HCT116 (cell line): ENCODE results near the gene NCOA1. TPM values are rescaled to one million over a fixed set of nuclear protein-coding genes. Genes with fewer than 3 reads are reported as not detected.

Experiments used
- ATAC-seq: fragments of 200-7000 bp; cut with Tn5 transposase; 2 replicates; pipeline ENCODE4 v1.9.1; 2020; ENCODE audit warnings: mild to moderate bottlenecking, moderate library complexity
- BruUV-seq: library from RNA; stranded (reverse); fragments of 400-500 nt; replicated peaks from 2 replicates; lab custom pipeline; 2021; lab: Mats Ljungman, UMichigan
- CTCF ChIA-PET: fragments of 300-600 bp; sonication (Branson Sonifier 250); formaldehyde crosslinking; loops from one replicate; lab custom pipeline; 2021; ENCODE audit warnings: antibody characterized with exemption; lab: Charles Lee
- POLR2A ChIA-PET: fragments of 300-600, 350-600 bp; sonication (Branson Sonifier 250); formaldehyde crosslinking; loops from one replicate; lab custom pipeline; 2021; ENCODE audit warnings: antibody characterized with exemption; lab: Charles Lee
- RAD21 ChIA-PET, 2 experiments: fragments of 300-600 bp; sonication (Branson Sonifier 250); formaldehyde crosslinking; loops; one replicate each; lab custom pipeline; 2023; ENCODE audit warnings: low total read pairs in 2 of 2; ENCODE audit not compliant: uncharacterized antibody in 2 of 2, unreplicated experiment in 2 of 2, low non-redundant PET in 1 of 2; lab: Charles Lee
- DNase-seq: peaks from one replicate; pipeline ENCODE4 v3.0.0-alpha.2; 2010; ENCODE audit warnings: low read depth, low spot score
- H2AFZ ChIP-seq: fragments of 200-600 bp; shearing (Covaris generic), sonication (generic); 2 replicates; pipeline ENCODE4 v1.6.1; 2017; ENCODE audit warnings: low read depth, mixed run types, mixed read lengths, antibody characterized with exemption, low read length; ENCODE audit not compliant: poor library complexity, severe bottlenecking
- H3K27ac ChIP-seq: 2 replicates; pipeline ENCODE4 v1.5.1; 2012; ENCODE audit warnings: low read depth, low read length
- H3K27me3 ChIP-seq: fragments of 200-600 bp; sonication (generic); 2 replicates; pipeline ENCODE4 v1.6.1; 2016; ENCODE audit warnings: mixed run types, low read length, mixed read lengths; ENCODE audit not compliant: insufficient read depth
- H3K36me3 ChIP-seq, 2 experiments: fragments of 200-500 bp in 1 of 2; fragments of 200-600 bp in 1 of 2; sonication (Bioruptor generic) in 1 of 2; sonication (generic) in 1 of 2; 2 replicates each; pipeline versions ENCODE4 v1.5.1 to v1.6.1; 2014 to 2016; ENCODE audit warnings: low read length in 2 of 2, inconsistent platforms in 1 of 2, mixed read lengths in 1 of 2, mixed run types in 1 of 2; ENCODE audit not compliant: insufficient read depth in 2 of 2, control insufficient read depth in 1 of 2
- H3K4me1 ChIP-seq, 2 experiments: fragments of 200-600 bp in 1 of 2; sonication (generic) in 1 of 2; 2 replicates each; pipeline versions ENCODE4 v1.5.1 to v1.6.1; 2012 to 2017; ENCODE audit warnings: low read length in 2 of 2, inconsistent platforms in 1 of 2, mild to moderate bottlenecking in 1 of 2, mixed read lengths in 1 of 2, mixed run types in 1 of 2, moderate library complexity in 1 of 2; ENCODE audit not compliant: insufficient read depth in 2 of 2, control insufficient read depth in 1 of 2
- H3K4me2 ChIP-seq: fragments of 200-600 bp; sonication (generic); 2 replicates; pipeline ENCODE4 v1.6.1; 2017; ENCODE audit warnings: mixed run types, low read length, mixed read lengths
- H3K4me3 ChIP-seq, 2 experiments: fragments of 200-600 bp in 1 of 2; sonication (generic) in 1 of 2; replicated peaks in 1 of 2; 2 replicates each; pipeline ENCODE4 v1.5.1; 2011 to 2016; ENCODE audit warnings: low read length in 2 of 2, control low read depth in 1 of 2, low read depth in 1 of 2, mild to moderate bottlenecking in 1 of 2, mixed read lengths in 1 of 2, mixed run types in 1 of 2
- H3K79me2 ChIP-seq: fragments of 200-600 bp; sonication (generic); 2 replicates; pipeline ENCODE4 v1.6.1; 2017; ENCODE audit warnings: mild to moderate bottlenecking, mixed run types, low read length, moderate library complexity, mixed read lengths; ENCODE audit not compliant: insufficient read depth
- H3K9ac ChIP-seq: fragments of 200-600 bp; sonication (generic); 2 replicates; pipeline ENCODE4 v1.6.1; 2016; ENCODE audit warnings: low read length, mixed read lengths
- H3K9me2 ChIP-seq: fragments of 200-600 bp; sonication (generic), shearing (Covaris generic); 2 replicates; pipeline ENCODE4 v1.6.1; 2017; ENCODE audit warnings: mixed run types, mild to moderate bottlenecking, moderate library complexity; ENCODE audit not compliant: insufficient read depth
- H3K9me3 ChIP-seq, 2 experiments: fragments of 200-500 bp in 1 of 2; fragments of 200-600 bp in 1 of 2; sonication (Bioruptor generic) in 1 of 2; sonication (generic) in 1 of 2; 2 replicates each; pipeline ENCODE4 v1.6.1; 2014 to 2017; ENCODE audit warnings: low read length in 2 of 2, mixed read lengths in 2 of 2, inconsistent platforms in 1 of 2, low read depth in 1 of 2, mild to moderate bottlenecking in 1 of 2, mixed run types in 1 of 2, moderate library complexity in 1 of 2; ENCODE audit not compliant: control insufficient read depth in 1 of 2, insufficient read depth in 1 of 2
- H4K20me1 ChIP-seq: fragments of 200-600 bp; sonication (generic), shearing (Covaris generic); 2 replicates; pipeline ENCODE4 v1.6.1; 2017; ENCODE audit warnings: mixed run types, mild to moderate bottlenecking, moderate library complexity; ENCODE audit not compliant: insufficient read depth
- ATF3 ChIP-seq: IDR thresholded peaks from 2 replicates; pipeline ENCODE4 v1.6.1; 2012
- EGR1 ChIP-seq: IDR thresholded peaks from 2 replicates; pipeline ENCODE4 v1.6.1; 2012; ENCODE audit warnings: low read depth
- ELF1 ChIP-seq: IDR thresholded peaks from 2 replicates; pipeline ENCODE4 v1.6.1; 2012; ENCODE audit warnings: low read depth, borderline replicate concordance
- EZH2 ChIP-seq: fragments of 200-600 bp; sonication (generic); IDR thresholded peaks from 2 replicates; pipeline ENCODE4 v1.6.1; 2017; ENCODE audit warnings: antibody characterized with exemption, mixed run types
- MAX ChIP-seq: IDR thresholded peaks from 2 replicates; pipeline ENCODE4 v1.6.1; 2012
- POLR2A ChIP-seq: IDR thresholded peaks from 2 replicates; pipeline ENCODE4 v1.7.0; 2011; ENCODE audit warnings: borderline replicate concordance; ENCODE audit not compliant: insufficient read depth, insufficient read length; ENCODE audit errors: extremely low read depth
- POLR2AphosphoS5 ChIP-seq: IDR thresholded peaks from 2 replicates; pipeline ENCODE4 v1.6.1; 2011; ENCODE audit warnings: mild to moderate bottlenecking, low read depth, low read length, moderate library complexity
- RAD21 ChIP-seq: IDR thresholded peaks from 2 replicates; pipeline ENCODE4 v1.6.1; 2012; ENCODE audit warnings: low read depth, mild to moderate bottlenecking
- YY1 ChIP-seq: IDR thresholded peaks from 2 replicates; pipeline ENCODE4 v1.6.1; 2011; ENCODE audit warnings: low read length, low read depth, moderate library complexity, mild to moderate bottlenecking; ENCODE audit not compliant: insufficient replicate concordance; ENCODE audit errors: extremely low read depth
- ZBTB33 ChIP-seq: IDR thresholded peaks from 2 replicates; pipeline ENCODE4 v1.6.1; 2011; ENCODE audit warnings: mild to moderate bottlenecking, low read length, moderate library complexity; ENCODE audit not compliant: insufficient replicate concordance; ENCODE audit errors: extremely low read depth
- ZFX ChIP-seq: fragments of 450-650 bp; IDR thresholded peaks from 2 replicates; pipeline ENCODE4 v1.6.1; 2017
- intact Hi-C: fragments of 100-400 bp; cut with micrococcal nuclease; formaldehyde crosslinking; loops from 2 replicates; pipeline ENCODE4 v1.10.0; 2022
- total RNA-seq: library from RNA; stranded (reverse); gene quantifications from one replicate; pipeline ENCODE4 v1.2.1, GENCODE V29; 2021; ENCODE audit not compliant: unreplicated experiment

Gene NCOA1
- total RNA-seq, 1 experiment from 2014 or later, result 10.4 TPM

GRCh38 chr2:24652265-24653182 is 161.5 kb downstream of the NCOA1 start:
- intact Hi-C loops, result no loop called here
- Histone ChIP-seq H3K36me3 (no peaks in the 10 kb centered on the region), H3K4me2 (no peak overlapping the region), H2AFZ (no peak overlapping the region), H3K27ac (no peak overlapping the region), H4K20me1 (no peaks in the 10 kb centered on the region), H3K27me3 (no peaks in the 10 kb centered on the region), H3K79me2 (no peaks in the 10 kb centered on the region), H3K4me3 (no peak overlapping the region), H3K9ac (no peak overlapping the region), H3K9me3 (no peaks in the 10 kb centered on the region), H3K9me2 (no peaks in the 10 kb centered on the region), H3K4me1 (no peaks in the 10 kb centered on the region)
- ChIA-PET RAD21 (no interaction called here), POLR2A (interaction anchor here (0.6 kb wide), 1 partner anchor 13 kb away, joined by 5 read pairs; no protein-coding TSS in a partner anchor), CTCF (no interaction called here)
- no peak for ATAC-seq
- TF ChIP-seq POLR2AphosphoS5, result no peak
- no peak for TF ChIP-seq ZFX
- TF ChIP-seq ELF1, result no peak
- TF ChIP-seq ATF3, result no peak
- TF ChIP-seq EGR1, result no peak
- no peak for TF ChIP-seq MAX
- TF ChIP-seq POLR2A, result no peak
- no peak for TF ChIP-seq ZBTB33
- TF ChIP-seq YY1, result no peak
- no peak for TF ChIP-seq EZH2
- no peak for TF ChIP-seq RAD21
- DNase-seq, result no peak
- BruUV-seq, result no TSS peak
